HepG2 (cell line): ENCODE measurements around the gene PLCB1. TPM values are rescaled to one million over a fixed set of nuclear protein-coding genes. Genes with fewer than 3 reads are reported as not detected.
A peak's percentile ranks its signal among the peaks of the same experiment; 100 is the strongest.

Experiments
- ATAC-seq: fragments of 200-7000 bp; cut with Tn5 transposase; 3 replicates; pipeline ENCODE4 v1.9.1; 2020; ENCODE audit warnings: mild to moderate bottlenecking, moderate library complexity
- BruUV-seq: library from RNA; stranded (reverse); fragments of 400-500 nt; replicated peaks from 2 replicates; lab custom pipeline; 2021; lab: Mats Ljungman, UMichigan
- CTCF ChIA-PET: fragments of 300-600 bp; formaldehyde crosslinking; extraction: SDS; loops from one replicate; lab custom pipeline; 2021; ENCODE audit warnings: low total read pairs, inconsistent platforms, low intra/inter-chr PET ratio; lab: Yijun Ruan, JAX
- POLR2A ChIA-PET: fragments of 350-600 bp; sonication (Branson Sonifier 250); formaldehyde crosslinking; loops from one replicate; lab custom pipeline; 2020; ENCODE audit warnings: antibody characterized with exemption, inconsistent platforms; lab: Yijun Ruan, JAX
- DNase-seq: peaks from one replicate; pipeline ENCODE4 v3.0.0-alpha.2; 2015; ENCODE audit warnings: low spot score
- FAIRE-seq: peaks from 3 replicates; lab custom pipeline; 2011; peaks lifted over from hg19 to GRCh38; lab: Jason Lieb, UNC
- H2AFZ ChIP-seq: one replicate; pipeline ENCODE4 v1.6.1; 2011; ENCODE audit warnings: low read length, inconsistent platforms
- H3K27ac ChIP-seq: fragments of 300-600 bp; 3 replicates; pipeline ENCODE4 v1.8.0; 2011; ENCODE audit warnings: mixed run types, mild to moderate bottlenecking, mixed read lengths, low read length, inconsistent platforms; ENCODE audit not compliant: insufficient read depth; ENCODE audit errors: extremely low read length
- H3K27me3 ChIP-seq, 2 experiments: fragments of 200-600 bp in 1 of 2; 2 replicates in 1 of 2; 3 replicates in 1 of 2; pipeline versions ENCODE4 v1.6.0 to v1.8.0; 2011; ENCODE audit warnings: low read length in 2 of 2, mild to moderate bottlenecking in 2 of 2, moderate library complexity in 2 of 2, inconsistent platforms in 1 of 2; ENCODE audit not compliant: insufficient read depth in 2 of 2, control insufficient read depth in 1 of 2
- H3K36me3 ChIP-seq, 2 experiments: fragments of 200-600 bp in 1 of 2; replicated peaks in 1 of 2; 2 replicates in 1 of 2; 3 replicates in 1 of 2; pipeline versions ENCODE4 v1.5.1 to v1.8.0; 2011; ENCODE audit warnings: low read length in 2 of 2, inconsistent platforms in 1 of 2; ENCODE audit not compliant: insufficient read depth in 2 of 2, control insufficient read depth in 1 of 2
- H3K4me1 ChIP-seq: 2 replicates; pipeline ENCODE4 v1.5.1; 2012; ENCODE audit warnings: low read length, inconsistent platforms; ENCODE audit not compliant: insufficient read depth
- H3K4me2 ChIP-seq: 2 replicates; pipeline ENCODE4 v1.6.0; 2011; ENCODE audit warnings: low read depth, low read length, inconsistent platforms
- H3K4me3 ChIP-seq, 3 experiments: fragments of 200-600 bp in 1 of 3; sonication (generic), shearing (Covaris generic) in 1 of 3; replicated peaks in 1 of 3; 2 replicates each; pipeline ENCODE4 v1.5.1; 2011 to 2016; ENCODE audit warnings: low read length in 3 of 3, inconsistent platforms in 2 of 3, low read depth in 2 of 3, mild to moderate bottlenecking in 2 of 3, control low read depth in 1 of 3, mixed read lengths in 1 of 3; ENCODE audit not compliant: insufficient read depth in 1 of 3
- H3K79me2 ChIP-seq: one replicate; pipeline ENCODE4 v1.6.1; 2011; ENCODE audit warnings: low read length, inconsistent platforms; ENCODE audit not compliant: insufficient read depth
- H3K9ac ChIP-seq: 2 replicates; pipeline ENCODE4 v1.6.0; 2011; ENCODE audit warnings: mild to moderate bottlenecking, low read depth, low read length, inconsistent platforms; ENCODE audit not compliant: insufficient read depth
- H3K9me3 ChIP-seq: 2 replicates; pipeline ENCODE4 v1.5.1; 2012; ENCODE audit warnings: mild to moderate bottlenecking, low read length
- H4K20me1 ChIP-seq: 2 replicates; pipeline ENCODE4 v1.6.0; 2011; ENCODE audit warnings: inconsistent platforms, mild to moderate bottlenecking, low read length, moderate library complexity; ENCODE audit not compliant: insufficient read depth
- BCL6 ChIP-seq: IDR thresholded peaks from 2 replicates; pipeline ENCODE4 v1.6.1; 2016; ENCODE audit warnings: missing genetic modification reagents, missing compliant biosample characterization
- EHMT2 ChIP-seq: fragments of 200-600 bp; sonication (generic); IDR thresholded peaks from 2 replicates; pipeline ENCODE4 v1.7.0; 2017; ENCODE audit warnings: antibody characterized with exemption, low read depth, low read length, borderline replicate concordance
- FOSL2 ChIP-seq: sonication (generic); formaldehyde crosslinking; IDR thresholded peaks from 2 replicates; pipeline ENCODE4 v1.4.0; 2020; ENCODE audit warnings: missing genetic modification reagents
- HDAC2 ChIP-seq: sonication (generic); formaldehyde crosslinking; IDR thresholded peaks from 2 replicates; pipeline ENCODE4 v1.4.0; 2020; ENCODE audit warnings: missing genetic modification reagents
- KLF12 ChIP-seq: sonication (generic); formaldehyde crosslinking; IDR thresholded peaks from 2 replicates; pipeline ENCODE4 v1.4.0; 2020; ENCODE audit warnings: missing genetic modification reagents, borderline replicate concordance
- KMT2B ChIP-seq: IDR thresholded peaks from 2 replicates; pipeline ENCODE4 v1.6.1; 2016; ENCODE audit warnings: missing genetic modification reagents, missing compliant biosample characterization
- MBD4 ChIP-seq: IDR thresholded peaks from 2 replicates; pipeline ENCODE4 v1.6.1; 2012; ENCODE audit warnings: low read length, inconsistent platforms, borderline replicate concordance
- MXD4 ChIP-seq: IDR thresholded peaks from 2 replicates; pipeline ENCODE4 v1.6.1; 2016; ENCODE audit warnings: mild to moderate bottlenecking, missing biosample characterization, missing genetic modification reagents
- SNRNP70 ChIP-seq: fragments of 200-400 bp; formaldehyde crosslinking; IDR thresholded peaks from 2 replicates; pipeline ENCODE4 v1.6.1; 2017; ENCODE audit warnings: mild to moderate bottlenecking, low read depth, low read length, moderate library complexity
- SOX13 ChIP-seq, 3 experiments: fragments of 450-650 bp in 1 of 3; sonication (generic) in 1 of 3; formaldehyde crosslinking in 1 of 3; IDR thresholded peaks in 2 of 3; conservative IDR thresholded peaks in 1 of 3; 2 replicates each; pipeline versions ENCODE4 v1.5.0 to v1.6.1; 2016 to 2020; ENCODE audit warnings: antibody characterized with exemption in 1 of 3, mild to moderate bottlenecking in 1 of 3, missing compliant biosample characterization in 1 of 3, missing genetic modification reagents in 1 of 3, moderate library complexity in 1 of 3
- SP140L ChIP-seq: sonication (generic); formaldehyde crosslinking; IDR thresholded peaks from 2 replicates; pipeline ENCODE4 v1.4.0; 2020; ENCODE audit warnings: missing genetic modification reagents, borderline replicate concordance
- ZBTB7B ChIP-seq: sonication (generic); formaldehyde crosslinking; IDR thresholded peaks from 2 replicates; pipeline ENCODE4 v1.4.0; 2020; ENCODE audit warnings: missing genetic modification reagents
- ZNF777 ChIP-seq: sonication (generic); formaldehyde crosslinking; IDR thresholded peaks from 2 replicates; pipeline ENCODE4 v1.4.0; 2020; ENCODE audit warnings: missing genetic modification reagents
- WGBS: methylation state at CpG from one replicate; pipeline ENCODE4 v1.1.6; 2017; ENCODE audit warnings: low lambda C conversion rate; 5-methylcytosine and 5-hydroxymethylcytosine counted together
- in situ Hi-C: cut with HindIII; loops from 2 replicates; pipeline ENCODE4 v1.10.0; 2017; ENCODE audit warnings: low pct_unique_long_range_greater_than_20kb; ENCODE audit not compliant: extremely low pct_ligation_motif_present
- intact Hi-C: fragments of 100-400 bp; cut with micrococcal nuclease; formaldehyde crosslinking; loops from one replicate; pipeline ENCODE4 v1.10.0; 2022; ENCODE audit not compliant: unreplicated experiment
- polyA plus RNA-seq, 8 experiments: library from polyadenylated mRNA; depleted of rRNA in 3 of 8; stranded (reverse) in 7 of 8; unstranded in 1 of 8; fragments of >200 nt; fragmentation: Illumina TruSeq in 4 of 8; extraction: Trizol in 4 of 8; gene quantifications; 2 replicates each; pipeline versions ENCODE4 v1.2.1 to v1.2.3, GENCODE V29; 2011 to 2016; ENCODE audit warnings: low read depth in 4 of 8, missing spikeins in 1 of 8, mixed read lengths in 1 of 8; ENCODE audit not compliant: insufficient read depth in 1 of 8
- total RNA-seq, 5 experiments: library from RNA; depleted of rRNA; stranded (reverse); fragments of >200 nt; fragmentation: Illumina TruSeq; extraction: Trizol; gene quantifications; 2 replicates each; pipeline ENCODE4 v1.2.3, GENCODE V29; 2016; ENCODE audit warnings: low read depth in 1 of 5
- TF ChIP-seq, protein P1 (sequence below): sonication (generic); formaldehyde crosslinking; IDR thresholded peaks from 2 replicates; pipeline ENCODE4 v1.8.1; 2023; ENCODE audit warnings: mild to moderate bottlenecking, missing genetic modification reagents, borderline replicate concordance
- TF ChIP-seq, protein P2 (sequence below): sonication (generic); formaldehyde crosslinking; IDR thresholded peaks from 2 replicates; pipeline ENCODE4 v1.4.0; 2020; ENCODE audit warnings: missing genetic modification reagents
- TF ChIP-seq, protein P3 (sequence below): IDR thresholded peaks from 2 replicates; pipeline ENCODE4 v1.6.1; 2016; ENCODE audit warnings: mild to moderate bottlenecking

Gene PLCB1
- total and polyA plus RNA-seq, 2 of the 13 experiments (the other 11 are each of a cell fraction or from before 2014, with no cell fraction given) = 42.4 to 55.9 TPM

DNA sequence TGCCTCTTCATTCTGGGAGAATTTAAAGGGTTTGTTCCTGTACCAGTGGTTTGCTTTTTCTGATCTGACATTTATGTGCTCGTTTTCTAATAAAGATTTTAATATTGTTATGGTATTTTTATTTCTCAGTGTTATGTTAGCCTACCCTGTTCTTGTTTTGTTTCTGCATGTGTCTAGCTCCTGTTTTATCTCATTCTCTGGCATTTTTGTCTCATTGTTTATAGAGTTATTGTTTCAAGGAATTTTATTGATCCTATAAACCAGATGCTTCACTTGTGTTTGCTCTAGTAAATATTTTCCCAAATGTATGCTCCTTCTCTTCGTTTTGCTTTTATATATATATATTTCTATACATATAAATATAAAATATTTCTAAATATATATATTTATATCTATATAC is 152.8 kb downstream of the PLCB1 start:
- Histone ChIP-seq H3K9ac (no peak overlapping the region), H3K27me3 (no peaks in the 10 kb centered on the region), H3K9me3 (no peaks in the 10 kb centered on the region), H2AFZ (no peak overlapping the region), H3K4me1 (peaks cover 7% of the 10 kb centered on the region), H3K36me3 (peaks cover 6 to 12% of the 10 kb centered on the region in 2 experiments; a peak in 4 of 5 replicates), H4K20me1 (no peaks in the 10 kb centered on the region), H3K79me2 (no peaks in the 10 kb centered on the region), H3K4me2 (no peak overlapping the region), H3K4me3 (no peak overlapping the region), H3K27ac (no peak overlapping the region)
- FAIRE-seq (no peak), ATAC-seq (no peak), DNase-seq (no peak)
- 81% methylated on average over 2 of the region's 2 CpGs for WGBS
- ChIA-PET CTCF (no interaction called here), POLR2A (no interaction called here)
- no peak for TF ChIP-seq MBD4
- TF ChIP-seq BCL6 (CRISPR knock-in tag) = peak; percentile 90
- no peak for TF ChIP-seq ZBTB7B (CRISPR knock-in tag)
- TF ChIP-seq EHMT2 = no peak
- no peak for TF ChIP-seq ZNF777 (CRISPR knock-in tag)
- TF ChIP-seq, protein P1, sequence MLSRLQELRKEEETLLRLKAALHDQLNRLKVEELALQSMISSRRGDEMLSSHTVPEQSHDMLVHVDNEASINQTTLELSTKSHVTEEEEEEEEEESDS (CRISPR knock-in tag) = no peak
- TF ChIP-seq KMT2B (CRISPR knock-in tag) = no peak
- TF ChIP-seq SP140L = no peak
- no peak for TF ChIP-seq HDAC2 (CRISPR knock-in tag)
- TF ChIP-seq, protein P2, sequence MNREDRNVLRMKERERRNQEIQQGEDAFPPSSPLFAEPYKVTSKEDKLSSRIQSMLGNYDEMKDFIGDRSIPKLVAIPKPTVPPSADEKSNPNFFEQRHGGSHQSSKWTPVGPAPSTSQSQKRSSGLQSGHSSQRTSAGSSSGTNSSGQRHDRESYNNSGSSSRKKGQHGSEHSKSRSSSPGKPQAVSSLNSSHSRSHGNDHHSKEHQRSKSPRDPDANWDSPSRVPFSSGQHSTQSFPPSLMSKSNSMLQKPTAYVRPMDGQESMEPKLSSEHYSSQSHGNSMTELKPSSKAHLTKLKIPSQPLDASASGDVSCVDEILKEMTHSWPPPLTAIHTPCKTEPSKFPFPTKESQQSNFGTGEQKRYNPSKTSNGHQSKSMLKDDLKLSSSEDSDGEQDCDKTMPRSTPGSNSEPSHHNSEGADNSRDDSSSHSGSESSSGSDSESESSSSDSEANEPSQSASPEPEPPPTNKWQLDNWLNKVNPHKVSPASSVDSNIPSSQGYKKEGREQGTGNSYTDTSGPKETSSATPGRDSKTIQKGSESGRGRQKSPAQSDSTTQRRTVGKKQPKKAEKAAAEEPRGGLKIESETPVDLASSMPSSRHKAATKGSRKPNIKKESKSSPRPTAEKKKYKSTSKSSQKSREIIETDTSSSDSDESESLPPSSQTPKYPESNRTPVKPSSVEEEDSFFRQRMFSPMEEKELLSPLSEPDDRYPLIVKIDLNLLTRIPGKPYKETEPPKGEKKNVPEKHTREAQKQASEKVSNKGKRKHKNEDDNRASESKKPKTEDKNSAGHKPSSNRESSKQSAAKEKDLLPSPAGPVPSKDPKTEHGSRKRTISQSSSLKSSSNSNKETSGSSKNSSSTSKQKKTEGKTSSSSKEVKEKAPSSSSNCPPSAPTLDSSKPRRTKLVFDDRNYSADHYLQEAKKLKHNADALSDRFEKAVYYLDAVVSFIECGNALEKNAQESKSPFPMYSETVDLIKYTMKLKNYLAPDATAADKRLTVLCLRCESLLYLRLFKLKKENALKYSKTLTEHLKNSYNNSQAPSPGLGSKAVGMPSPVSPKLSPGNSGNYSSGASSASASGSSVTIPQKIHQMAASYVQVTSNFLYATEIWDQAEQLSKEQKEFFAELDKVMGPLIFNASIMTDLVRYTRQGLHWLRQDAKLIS (CRISPR knock-in tag) = no peak
- TF ChIP-seq FOSL2 (CRISPR knock-in tag) = no peak
- no peak for TF ChIP-seq MXD4
- TF ChIP-seq SOX13 (IDR thresholded peaks at IDR 0.05) = no peak
- TF ChIP-seq SOX13 (CRISPR knock-in tag; conservative IDR thresholded peaks at IDR 0.05 in 1 of 2, IDR thresholded peaks at IDR 0.05 in 1 of 2) = peak in 1 of 2 experiments; percentile 16; a peak in 1 of 4 replicates
- TF ChIP-seq, protein P3, sequence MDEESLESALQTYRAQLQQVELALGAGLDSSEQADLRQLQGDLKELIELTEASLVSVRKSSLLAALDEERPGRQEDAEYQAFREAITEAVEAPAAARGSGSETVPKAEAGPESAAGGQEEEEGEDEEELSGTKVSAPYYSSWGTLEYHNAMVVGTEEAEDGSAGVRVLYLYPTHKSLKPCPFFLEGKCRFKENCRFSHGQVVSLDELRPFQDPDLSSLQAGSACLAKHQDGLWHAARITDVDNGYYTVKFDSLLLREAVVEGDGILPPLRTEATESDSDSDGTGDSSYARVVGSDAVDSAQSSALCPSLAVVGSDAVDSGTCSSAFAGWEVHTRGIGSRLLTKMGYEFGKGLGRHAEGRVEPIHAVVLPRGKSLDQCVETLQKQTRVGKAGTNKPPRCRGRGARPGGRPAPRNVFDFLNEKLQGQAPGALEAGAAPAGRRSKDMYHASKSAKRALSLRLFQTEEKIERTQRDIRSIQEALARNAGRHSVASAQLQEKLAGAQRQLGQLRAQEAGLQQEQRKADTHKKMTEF = no peak
- no peak for TF ChIP-seq KLF12 (CRISPR knock-in tag)
- no peak for TF ChIP-seq SNRNP70
- no TSS peak for BruUV-seq
- in situ Hi-C loops = no loop called here
- intact Hi-C loops = no loop called here
